IPS DF 19.7 (cell line): ENCODE results near the gene DGCR8.
A peak's percentile ranks its signal among the peaks of the same experiment; 100 is the strongest.
"Not testable (repeated sequence)": the region's sequence is repeated elsewhere in the genome, so short reads cannot be mapped to it uniquely, and the experiment has no call there.

Experiments
- DNase-seq: peaks from one replicate; pipeline ENCODE4 v3.0.0-alpha.2; 2013; ENCODE audit warnings: low read depth, low spot score

The DGCR8 gene

GRCh38 chr22:20066617-20067383, 13.2 kb upstream of the DGCR8 start:
- no peak for DNase-seq

DNA sequence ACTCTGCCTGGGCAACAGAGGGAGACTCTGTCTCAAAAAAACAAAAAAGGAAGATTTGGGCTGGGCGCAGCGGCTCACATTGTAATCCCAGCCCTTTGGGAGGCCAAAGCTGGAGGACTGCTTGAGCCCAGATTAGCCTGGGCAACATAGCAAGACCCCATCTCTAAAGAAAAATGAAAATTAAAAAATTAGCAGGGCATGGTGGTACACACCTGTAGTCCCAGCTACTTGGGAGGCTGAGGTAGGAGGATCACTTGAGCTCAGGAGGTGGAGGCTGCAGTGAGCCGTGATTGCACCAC, 12.7 kb upstream of the DGCR8 start:
- not testable (repeated sequence) for DNase-seq

DNA sequence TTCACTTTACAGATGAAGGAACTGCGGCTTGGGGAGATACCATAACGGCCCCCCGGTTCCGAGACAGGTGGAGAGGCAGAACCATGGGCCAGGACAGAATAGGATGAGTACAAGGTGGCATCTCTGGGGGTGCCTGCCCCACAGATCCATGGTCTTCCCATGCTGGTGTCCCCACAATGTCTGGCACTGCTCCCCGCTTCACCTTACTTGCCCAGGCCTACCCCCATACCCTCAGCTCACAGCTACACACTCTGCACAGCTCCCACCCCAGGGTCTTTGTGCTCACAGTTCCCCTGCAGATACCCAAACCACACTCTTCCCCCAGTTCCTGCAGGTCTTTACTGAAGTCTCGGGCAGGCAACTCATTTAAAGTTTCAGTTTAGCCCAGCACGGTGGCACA, 11.4 kb upstream of the DGCR8 start:
- no peak for DNase-seq

DNA sequence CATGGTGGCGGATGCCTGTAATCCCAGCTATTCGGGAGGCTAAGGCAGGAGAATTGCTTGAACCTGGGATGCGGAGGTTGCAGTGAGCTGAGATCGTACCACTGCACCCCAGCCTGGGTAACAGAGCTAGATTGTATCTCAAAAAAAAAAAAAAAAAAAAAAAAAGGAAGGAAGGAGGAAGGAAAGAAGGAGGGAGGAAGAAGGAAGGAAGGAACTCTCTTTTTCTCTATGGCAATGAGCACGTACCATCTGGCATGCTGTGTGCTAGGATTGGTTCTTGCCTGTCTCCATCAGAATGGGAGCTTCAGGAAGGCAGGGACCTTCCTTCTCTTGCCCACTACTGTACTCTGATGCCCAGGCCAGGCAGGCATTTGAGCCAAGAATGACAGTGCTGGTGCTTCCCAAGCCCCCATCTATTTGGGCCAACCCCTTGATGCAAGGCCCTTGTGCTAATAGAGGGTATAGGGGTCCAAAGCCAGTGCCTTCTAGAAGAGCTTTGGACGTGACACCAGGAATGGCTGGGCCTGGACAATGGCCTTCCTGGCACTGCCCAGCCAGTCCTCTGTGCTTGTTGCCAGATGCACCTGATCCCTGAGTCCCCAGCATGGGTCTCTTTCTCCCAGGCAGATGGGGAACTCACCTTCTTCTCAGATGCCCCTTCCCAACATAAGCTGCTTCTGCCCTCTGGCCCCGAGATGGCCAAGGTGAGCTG, 10.6 kb upstream of the DGCR8 start:
- no peak for DNase-seq

DNA sequence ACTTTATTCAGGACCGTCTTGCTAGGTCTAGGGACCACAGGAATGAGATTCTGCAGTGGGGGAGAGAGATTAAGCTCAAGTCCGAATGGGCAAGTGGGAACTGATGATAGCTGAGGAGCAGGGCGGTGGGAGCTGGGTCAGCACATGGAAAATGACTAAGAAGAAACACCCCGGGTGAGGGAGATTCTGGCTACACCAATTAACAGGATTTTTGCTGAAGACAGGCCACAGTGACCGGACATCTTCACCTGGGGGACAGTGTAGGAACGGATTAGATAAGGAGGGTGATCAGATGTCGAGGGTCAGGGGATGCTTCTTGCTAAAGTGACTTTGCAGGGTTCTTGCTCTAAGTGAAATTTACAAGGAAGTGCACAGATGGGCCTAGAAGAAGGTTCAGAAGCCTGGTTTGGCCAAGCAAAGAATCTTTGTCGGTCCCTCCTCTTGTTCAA, 8.5 kb upstream of the DGCR8 start:
- no peak for DNase-seq

- no peak for DNase-seq
Observed at GRCh38 chr22:20076627-20077172, 3.3 kb upstream of the DGCR8 start.

- no peak for DNase-seq
Observed at GRCh38 chr22:20080445-20080775, 369 bp downstream of the DGCR8 start.

GRCh38 chr22:20080776-20081654, 974 bp downstream of the DGCR8 start:
- no peak for DNase-seq

DNA sequence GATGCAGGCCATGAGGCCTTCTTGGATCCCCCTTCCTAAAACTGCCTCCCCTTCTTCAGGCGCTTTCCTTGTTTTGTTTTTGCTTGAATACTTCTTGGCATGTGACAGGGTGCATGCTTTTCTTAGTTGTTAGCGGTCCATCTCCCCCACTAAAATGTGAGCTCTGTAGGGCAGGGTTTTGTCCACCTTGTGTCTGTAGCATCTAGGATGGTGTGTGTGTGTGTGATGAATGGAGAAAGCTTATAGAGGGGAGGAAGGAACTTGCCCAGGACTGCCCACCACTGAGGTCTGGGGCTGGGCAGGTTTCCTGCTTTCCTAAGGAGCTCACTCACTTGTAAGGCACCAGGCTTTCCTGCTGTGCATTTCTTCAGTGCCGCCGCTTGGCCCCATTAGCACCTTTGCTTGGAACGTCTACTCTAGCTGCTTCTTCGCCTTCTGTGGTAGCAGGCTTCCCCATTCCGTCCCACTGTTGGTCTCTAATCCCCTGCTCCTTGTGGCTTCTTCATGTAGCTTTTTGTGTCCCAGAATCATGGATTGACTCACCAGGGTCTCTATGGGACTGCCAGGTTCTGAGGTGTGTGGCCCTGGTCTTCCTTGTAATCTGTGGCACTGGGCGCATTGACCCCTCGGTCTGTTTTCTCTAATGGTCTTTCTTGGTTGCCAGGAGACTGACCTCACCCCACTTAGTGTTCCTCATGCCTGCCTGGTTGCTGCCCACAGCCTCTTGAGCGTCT, 3.3 kb downstream of the DGCR8 start:
- no peak for DNase-seq

- DNase-seq, result no peak
Observed at GRCh38 chr22:20083891-20084546, 4.0 kb downstream of the DGCR8 start.

- peak; percentile 45 for DNase-seq
Observed at GRCh38 chr22:20084547-20085413, 4.7 kb downstream of the DGCR8 start.

- no peak for DNase-seq
Observed at GRCh38 chr22:20085651-20086050, 5.6 kb downstream of the DGCR8 start.

- DNase-seq, result no peak
Observed at GRCh38 chr22:20086101-20086599, 6.1 kb downstream of the DGCR8 start.

GRCh38 chr22:20086763-20087162, 6.7 kb downstream of the DGCR8 start:
- DNase-seq, result no peak

GRCh38 chr22:20087319-20088262, 7.5 kb downstream of the DGCR8 start:
- no peak for DNase-seq

- no peak for DNase-seq
Observed at GRCh38 chr22:20088263-20088648, 8.2 kb downstream of the DGCR8 start.

DNA sequence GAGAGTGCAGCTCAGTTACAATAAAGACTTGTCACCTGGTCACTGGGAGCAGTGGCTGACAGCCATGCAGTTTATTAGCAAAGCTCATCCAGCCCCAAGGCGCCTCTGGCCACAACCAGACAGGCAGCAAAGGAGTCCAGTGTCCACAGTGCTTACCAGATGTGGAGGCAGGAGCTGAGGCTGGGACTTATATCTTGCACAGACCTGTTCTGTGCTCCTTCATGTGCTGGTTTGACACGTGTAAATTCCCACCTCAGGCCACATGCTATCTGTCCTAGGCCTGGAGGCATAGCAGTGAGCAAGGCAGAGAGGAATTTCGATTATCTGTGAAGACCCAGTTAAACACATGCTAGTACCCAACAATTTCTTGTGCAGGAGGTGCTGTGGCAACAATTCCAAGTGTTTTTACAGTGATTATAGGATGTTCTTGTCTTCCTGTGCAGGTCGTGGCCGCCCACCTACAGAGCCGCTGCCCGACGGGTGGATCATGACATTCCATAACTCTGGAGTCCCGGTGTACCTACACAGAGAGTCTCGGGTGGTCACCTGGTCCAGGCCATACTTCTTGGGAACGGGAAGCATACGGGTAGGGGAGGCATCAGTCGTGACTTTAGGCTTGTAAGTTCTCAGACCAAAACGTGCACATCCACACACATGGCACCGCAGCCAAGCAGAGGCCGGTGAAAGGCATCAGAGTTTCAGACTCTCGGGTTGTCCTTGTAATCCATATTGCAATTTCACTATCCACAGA, 9.4 kb downstream of the DGCR8 start:
- DNase-seq, result no peak
